HG03280 (cell line): ENCODE results near the gene IFI35.
"Not testable (repeated sequence)": the region's sequence is repeated elsewhere in the genome, so short reads cannot be mapped to it uniquely, and the experiment has no call there.

Experiments
- ATAC-seq: cut with Tn5 transposase; IDR thresholded peaks from one replicate; pipeline ENCODE4 v1.9.1; 2021; ENCODE audit warnings: mild to moderate bottlenecking, moderate library complexity; ENCODE audit not compliant: unreplicated experiment

IFI35 gene

GRCh38 chr17:42997390-42997983, 9.1 kb upstream of the IFI35 start:
- ATAC-seq = peak; percentile 7

DNA sequence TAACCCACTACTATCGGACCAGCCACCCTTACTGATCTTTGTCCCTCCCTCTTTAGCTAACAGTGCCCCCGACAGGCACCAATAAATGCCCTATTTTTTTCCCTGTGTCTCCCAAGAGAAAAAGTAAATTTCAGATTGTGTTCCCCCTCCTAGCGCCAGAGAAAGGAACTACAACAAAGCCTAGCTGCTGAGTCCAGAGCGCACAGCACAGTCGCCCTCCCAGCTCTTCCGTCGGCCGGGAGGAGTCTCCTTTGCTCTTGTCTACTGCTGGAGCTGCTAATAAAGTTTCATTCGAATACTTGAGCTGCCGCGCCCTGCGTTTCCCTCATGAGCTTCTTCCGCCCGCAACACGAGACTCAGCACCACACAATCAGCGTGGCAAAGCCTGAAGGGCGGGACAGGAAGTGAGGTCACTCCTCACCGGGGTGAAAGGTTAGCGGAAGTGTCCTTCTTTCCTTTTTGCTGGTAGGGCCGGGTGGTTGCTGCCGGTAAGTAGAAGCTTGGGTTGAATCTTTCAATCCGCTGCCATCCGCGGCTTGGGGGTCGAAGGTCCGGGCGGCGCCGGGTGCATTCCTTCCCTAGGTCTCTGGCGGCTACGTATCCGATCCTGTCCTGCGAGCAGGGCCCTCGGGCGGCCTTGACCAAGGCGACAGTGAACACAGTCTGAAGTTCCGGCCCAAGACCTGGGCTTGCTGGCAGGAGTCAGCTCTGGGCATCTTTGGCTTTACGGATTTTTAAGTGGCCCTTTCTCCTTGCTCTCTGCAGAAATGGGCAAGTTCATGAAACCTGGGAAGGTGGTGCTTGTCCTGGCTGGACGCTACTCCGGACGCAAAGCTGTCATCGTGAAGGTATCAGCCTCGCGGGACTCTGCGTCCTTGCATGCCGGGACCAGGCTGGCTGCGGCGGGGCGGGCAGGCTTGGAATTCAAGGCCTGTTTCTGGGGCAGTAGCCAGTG, 8.3 kb upstream of the IFI35 start, which contains the start of gene RPL27:
TSS of gene RPL27 (plus strand) at position 436 of the 955 bp plus-strand sequence. CDS start at position 768, 332 bp downstream.
- ATAC-seq = peak; percentile 90

DNA sequence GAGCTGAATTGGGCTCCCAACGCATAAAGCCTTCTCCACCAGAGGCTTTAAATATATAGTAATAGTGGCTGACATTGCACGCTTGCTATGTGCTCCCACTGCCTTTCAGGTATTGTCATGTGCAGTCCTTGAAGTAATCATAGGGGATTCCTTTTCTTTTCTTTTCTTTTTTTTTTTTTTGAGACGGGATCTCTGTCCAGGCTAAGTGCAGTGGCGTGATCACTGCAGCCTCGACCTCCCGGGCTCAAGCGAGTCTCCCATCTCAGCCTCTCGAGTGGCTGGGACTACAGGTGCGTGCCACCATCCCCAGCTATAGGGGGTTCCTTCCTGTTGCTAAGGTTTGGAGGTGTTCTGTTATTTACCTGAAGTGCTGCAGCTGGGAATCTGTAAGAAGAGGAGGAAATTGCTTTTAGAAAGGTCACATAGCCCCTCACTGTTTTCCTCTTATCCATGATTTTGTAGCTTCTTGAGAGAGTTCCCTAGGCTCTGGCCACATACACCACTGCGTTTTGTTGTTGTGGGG, 7.5 kb upstream of the IFI35 start:
- no peak for ATAC-seq

GRCh38 chr17:43000894-43001293, 5.7 kb upstream of the IFI35 start:
- not testable (repeated sequence) for ATAC-seq

GRCh38 chr17:43003542-43004172, 2.9 kb upstream of the IFI35 start:
- ATAC-seq = no peak

DNA sequence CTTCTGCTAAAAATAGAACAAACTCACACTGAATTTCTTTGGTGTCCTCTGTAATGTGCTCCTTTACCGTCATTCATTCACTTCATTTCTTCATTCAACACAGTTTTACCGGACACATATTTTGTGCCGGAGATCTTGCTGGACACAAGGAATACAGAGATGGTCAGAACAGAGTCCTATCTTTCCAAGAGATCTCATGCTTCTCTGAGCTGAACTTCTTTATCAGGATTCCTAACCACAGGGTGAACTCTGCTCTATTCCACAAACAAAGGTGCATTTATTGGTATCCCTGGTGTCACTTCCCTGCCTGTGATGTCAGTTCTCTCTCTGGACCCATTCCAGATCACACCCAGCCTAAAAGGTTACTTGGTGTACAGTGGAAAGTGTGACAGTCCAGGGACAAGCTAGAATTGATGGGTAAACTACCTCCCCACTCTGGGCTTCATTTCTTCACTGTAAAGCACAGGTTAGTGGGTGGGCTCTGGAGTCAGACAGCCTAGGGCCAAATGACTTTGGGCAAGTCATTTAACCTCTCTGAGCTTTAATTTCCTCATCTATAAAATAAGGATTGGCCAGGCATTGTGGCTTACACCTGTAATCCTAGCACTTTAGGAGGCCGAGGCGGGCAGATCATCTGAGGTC, 4.2 kb downstream of the IFI35 start:
- no peak for ATAC-seq

DNA sequence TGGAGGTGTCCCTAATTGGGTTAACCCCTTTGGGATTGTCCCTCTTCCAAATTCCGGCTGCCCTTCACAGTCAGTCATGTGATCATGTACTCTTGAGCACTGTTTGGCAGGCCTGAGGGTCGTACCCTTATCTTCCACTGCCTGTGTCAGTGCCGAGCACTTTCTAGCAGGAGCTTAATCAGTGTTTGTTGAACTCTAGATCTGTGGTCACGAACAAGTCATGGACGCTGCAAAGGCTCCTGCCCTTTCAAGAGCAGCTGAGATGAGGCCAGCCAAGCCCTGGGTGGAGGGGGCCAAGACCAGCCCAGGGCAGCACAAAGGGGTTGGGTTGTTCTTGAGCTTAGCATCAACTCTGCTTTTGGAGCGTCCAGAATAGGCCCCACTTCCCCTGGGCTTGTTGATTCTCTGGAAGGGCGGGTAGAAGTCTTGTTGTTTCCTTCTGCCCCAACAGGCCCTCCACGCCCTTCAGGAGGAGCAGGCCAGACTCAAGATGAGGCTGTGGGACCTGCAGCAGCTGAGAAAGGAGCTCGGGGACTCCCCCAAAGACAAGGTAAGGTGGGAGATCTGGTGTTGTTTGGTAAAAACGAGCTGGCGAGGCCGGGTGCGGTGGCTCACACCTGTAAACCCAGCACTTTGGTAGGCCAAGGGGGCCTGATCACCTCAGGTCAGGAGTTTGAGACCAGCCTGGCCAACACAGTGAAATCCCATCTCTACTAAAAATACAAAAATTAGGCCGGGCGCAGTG, 5.3 kb downstream of the IFI35 start:
- ATAC-seq = no peak

GRCh38 chr17:43013296-43013695, 6.7 kb downstream of the IFI35 start:
- no peak for ATAC-seq

DNA sequence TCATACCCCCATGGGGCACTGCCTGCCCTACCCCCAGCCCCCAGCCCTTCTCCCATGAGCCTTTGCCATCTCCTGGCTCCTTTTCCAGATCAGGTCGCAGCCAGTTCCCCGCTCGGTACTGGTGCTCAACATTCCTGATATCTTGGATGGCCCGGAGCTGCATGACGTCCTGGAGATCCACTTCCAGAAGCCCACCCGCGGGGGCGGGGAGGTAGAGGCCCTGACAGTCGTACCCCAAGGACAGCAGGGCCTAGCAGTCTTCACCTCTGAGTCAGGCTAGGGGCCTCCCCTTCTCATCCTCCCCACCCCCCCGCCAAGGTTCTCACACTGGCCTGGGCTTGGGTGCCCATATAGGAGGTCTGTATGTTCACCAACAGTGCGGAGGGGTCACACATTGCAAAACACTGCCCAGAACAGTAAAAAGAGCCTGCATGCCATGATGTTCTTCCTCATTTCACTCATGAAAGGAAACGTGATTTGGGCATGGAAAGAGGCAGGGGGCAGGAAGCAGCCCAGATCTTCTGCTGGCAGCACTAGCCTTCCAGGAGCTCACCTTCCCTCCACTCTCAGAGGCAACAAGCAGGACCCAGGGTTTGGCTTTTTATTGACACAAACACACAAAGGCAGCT, 7.5 kb downstream of the IFI35 start:
- ATAC-seq = no peak

DNA sequence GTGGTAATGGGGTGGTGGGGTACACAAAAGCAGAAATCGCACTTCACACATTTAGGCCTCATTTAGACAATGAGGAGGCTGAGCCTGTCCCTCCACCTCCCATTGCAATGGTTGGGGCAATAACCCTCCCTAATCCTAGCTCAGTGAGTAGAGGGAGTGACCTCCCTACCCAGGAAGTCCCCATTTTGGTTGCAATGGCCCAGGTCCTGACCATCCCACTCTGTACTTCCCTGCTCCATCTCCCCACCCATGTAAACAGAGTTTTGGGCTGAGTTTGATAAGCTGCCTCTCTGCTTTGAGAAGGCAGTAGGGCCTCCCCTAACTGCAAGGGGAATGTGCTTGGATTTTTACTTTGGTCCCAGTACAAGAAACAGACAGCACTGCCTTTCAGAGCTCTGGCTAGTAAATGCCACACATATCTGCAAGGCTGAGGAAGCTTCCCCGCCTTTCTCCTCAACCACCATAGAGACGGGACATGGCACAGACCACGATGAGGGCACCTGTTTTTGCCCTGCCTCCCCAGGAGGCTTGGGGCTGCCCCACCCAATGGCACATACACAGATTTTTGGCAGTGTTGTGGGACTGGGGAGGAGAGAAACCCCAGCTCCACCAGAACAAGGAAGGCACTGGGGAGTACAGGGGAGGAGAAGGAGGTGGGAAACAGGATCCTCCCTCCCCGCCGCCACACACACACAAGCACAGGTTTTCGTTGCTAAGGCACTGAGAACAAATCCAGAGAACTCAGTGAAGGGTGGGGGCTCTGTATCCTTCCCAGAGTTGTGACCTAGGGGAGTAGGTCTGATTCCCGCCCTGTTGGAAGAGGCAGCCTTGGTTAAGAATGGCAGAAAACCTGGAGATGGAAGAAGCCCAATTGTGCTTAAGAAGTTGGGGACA, 8.3 kb downstream of the IFI35 start:
- ATAC-seq = no peak

DNA sequence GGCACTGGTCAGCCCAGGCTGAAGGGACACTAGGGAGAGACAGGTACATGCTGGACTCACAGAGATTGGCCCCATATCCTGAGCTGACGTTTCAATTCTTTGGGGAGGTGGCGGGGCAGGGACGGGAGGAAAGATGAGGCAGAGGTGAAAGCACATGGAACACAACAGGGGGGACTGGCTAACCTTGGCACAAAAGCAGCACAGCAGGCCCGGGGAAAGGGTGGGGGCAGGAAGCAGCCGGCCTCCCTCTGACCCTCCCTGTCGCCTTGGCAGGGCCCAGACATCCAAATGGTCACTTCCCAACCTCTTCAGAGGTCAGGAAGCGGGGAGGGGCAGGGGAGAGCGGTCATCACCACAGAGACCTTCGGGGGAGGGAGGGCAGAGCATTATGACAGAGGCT, 9.0 kb downstream of the IFI35 start:
- no peak for ATAC-seq

DNA sequence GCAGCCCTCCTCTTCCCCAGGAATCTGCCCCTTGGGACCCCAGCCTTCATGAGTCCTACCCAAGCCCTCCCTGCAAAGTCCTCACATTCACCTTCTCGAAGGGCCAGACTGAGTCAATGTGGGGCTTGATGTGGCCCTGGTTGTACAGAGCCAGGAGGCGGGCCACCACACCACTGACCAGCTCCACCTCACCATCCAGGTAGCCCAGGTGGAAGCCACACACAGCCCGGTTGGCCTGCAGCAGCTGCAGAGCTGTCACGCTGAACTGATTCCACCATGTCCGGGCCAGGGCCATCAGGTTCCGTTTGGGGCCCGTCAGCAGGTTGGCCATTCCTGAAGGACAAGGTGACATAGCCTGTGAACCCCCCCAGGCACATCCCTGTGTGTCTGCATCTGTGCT, 9.6 kb downstream of the IFI35 start:
- ATAC-seq = no peak

- ATAC-seq = no peak
These were observed 11.6 kb downstream of the IFI35 start for GRCh38 chr17:43018008-43018853.

- ATAC-seq = no peak
These were observed 12.3 kb downstream of the IFI35 start for GRCh38 chr17:43018932-43019331.

- no peak for ATAC-seq
These were observed 12.8 kb downstream of the IFI35 start for GRCh38 chr17:43019418-43019817.

GRCh38 chr17:43020030-43020621, 13.5 kb downstream of the IFI35 start:
- ATAC-seq = no peak
